ENCODE results near the gene CCDC181.

GRCh38 chr1:169462385-169462784, 35.1 kb upstream of the CCDC181 start:
- TF ChIP-seq ZNF274 (IDR thresholded peaks at IDR 0.05; ENCODE audit: low read depth, low read length) (no peak), YY1 (IDR thresholded peaks at IDR 0.05; ENCODE audit: insufficient read depth, insufficient read length) (no peak)

Measured in NT2/D1 (cell line).